GM12875 (cell line): Measurements from ENCODE around the gene VKORC1.
A peak's percentile ranks its signal among the peaks of the same experiment; 100 is the strongest.

Experiments used
- H3K4me3 ChIP-seq: one replicate; pipeline ENCODE4 v1.5.1; 2011; ENCODE audit warnings: low read depth, low read length, control low read depth
- CTCF ChIP-seq: IDR thresholded peaks from 2 replicates; pipeline ENCODE4 v1.5.1; 2011; ENCODE audit warnings: low read depth, mild to moderate bottlenecking, control low read depth, inconsistent platforms, low read length, moderate library complexity, borderline replicate concordance; ENCODE audit not compliant: insufficient read depth

The VKORC1 gene

GRCh38 chr16:31117384-31118222 is 23.0 kb upstream of the VKORC1 start, which contains the start of gene KAT8:
Gene KAT8, plus strand, starts transcription at chr16:31117664. Its CDS starts 18 bp downstream, at chr16:31117682.
- peak within 1 kb of the TSS; percentile 72 for H3K4me3 ChIP-seq
- no peak for TF ChIP-seq CTCF

- H3K4me3 ChIP-seq, result no peak overlapping the region
- no peak for TF ChIP-seq CTCF
Measured at GRCh38 chr16:31114468-31114867, 19.9 kb upstream of the VKORC1 start.

GRCh38 chr16:31113121-31114120 is 18.8 kb upstream of the VKORC1 start:
- H3K4me3 ChIP-seq, result no peak overlapping the region
- no peak for TF ChIP-seq CTCF

- TF ChIP-seq CTCF, result no peak
- H3K4me3 ChIP-seq, result no peak overlapping the region
Measured at GRCh38 chr16:31112711-31113110, 18.1 kb upstream of the VKORC1 start.

GRCh38 chr16:31111881-31112466 is 17.4 kb upstream of the VKORC1 start:
- TF ChIP-seq CTCF, result no peak
- no peak overlapping the region for H3K4me3 ChIP-seq

GRCh38 chr16:31110106-31111034 is 15.8 kb upstream of the VKORC1 start:
- TF ChIP-seq CTCF, result no peak
- no peak overlapping the region for H3K4me3 ChIP-seq
